CD4-positive, alpha-beta T cell treated with Interferon alpha-2 for 1 hour (primary cell): ENCODE results near the gene FILIP1.
"Not testable (repeated sequence)": the region's sequence is repeated elsewhere in the genome, so short reads cannot be mapped to it uniquely, and the experiment has no call there.

Source experiments
- DNase-seq, 2 donors: peaks; one replicate each; pipeline ENCODE4 v3.0.0-alpha.2; 2020 to 2022

Gene FILIP1

GRCh38 chr6:75449630-75450206, 43.9 kb downstream of the FILIP1 start:
- DNase-seq = no peak

DNA sequence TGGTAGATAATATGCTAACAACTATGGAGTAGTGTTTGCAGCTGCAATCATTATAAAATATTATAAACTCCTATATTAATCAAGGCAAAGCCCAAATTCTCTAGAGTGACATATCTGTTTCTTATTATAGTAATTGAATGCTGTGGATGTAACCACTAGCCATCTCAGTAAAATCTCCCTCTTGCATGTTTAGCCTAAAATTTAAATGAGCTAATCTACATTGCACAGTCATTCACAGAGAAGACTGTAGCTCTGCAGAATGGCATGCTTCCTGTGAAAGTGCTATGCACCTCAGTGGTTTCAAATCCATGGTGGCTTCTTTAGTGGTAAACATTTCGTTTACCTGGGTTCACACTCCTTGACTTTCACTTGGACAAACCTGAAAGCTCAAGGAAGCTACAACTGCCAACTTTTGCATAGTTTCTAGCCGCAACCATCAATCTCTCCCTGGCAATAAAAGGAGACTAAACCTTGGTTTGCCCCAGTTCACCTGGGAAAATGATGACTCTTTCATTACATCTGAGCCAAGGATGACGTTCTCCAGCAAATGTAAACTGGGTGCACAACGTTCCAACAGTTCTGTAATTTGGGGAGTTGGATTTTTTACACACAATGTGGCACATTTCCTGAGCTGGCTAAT, 47.2 kb downstream of the FILIP1 start:
- DNase-seq = no peak

- no peak for DNase-seq
Observed at GRCh38 chr6:75445738-75446137, 47.9 kb downstream of the FILIP1 start.

DNA sequence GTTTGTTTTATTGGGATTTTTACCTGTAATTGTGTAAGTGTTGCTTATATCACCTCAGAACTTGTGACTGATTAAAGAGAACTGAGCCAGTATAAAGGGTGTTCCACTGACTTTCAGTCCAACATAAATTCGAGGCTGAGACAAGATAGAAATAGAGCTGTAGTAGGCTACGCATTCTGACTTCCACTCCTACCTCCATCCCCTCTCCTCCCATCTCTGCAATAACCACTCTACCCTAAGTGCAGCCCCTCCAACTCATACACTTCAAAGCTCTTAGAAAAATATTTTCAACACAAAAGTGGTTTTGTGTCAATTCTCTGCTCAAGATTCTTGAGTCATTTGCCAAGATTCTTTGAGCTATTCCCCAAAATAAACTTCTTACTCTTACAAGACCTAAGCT, 48.7 kb downstream of the FILIP1 start:
- DNase-seq = no peak

- DNase-seq = not testable (repeated sequence)
Observed at GRCh38 chr6:75441883-75442282, 51.7 kb downstream of the FILIP1 start.

DNA sequence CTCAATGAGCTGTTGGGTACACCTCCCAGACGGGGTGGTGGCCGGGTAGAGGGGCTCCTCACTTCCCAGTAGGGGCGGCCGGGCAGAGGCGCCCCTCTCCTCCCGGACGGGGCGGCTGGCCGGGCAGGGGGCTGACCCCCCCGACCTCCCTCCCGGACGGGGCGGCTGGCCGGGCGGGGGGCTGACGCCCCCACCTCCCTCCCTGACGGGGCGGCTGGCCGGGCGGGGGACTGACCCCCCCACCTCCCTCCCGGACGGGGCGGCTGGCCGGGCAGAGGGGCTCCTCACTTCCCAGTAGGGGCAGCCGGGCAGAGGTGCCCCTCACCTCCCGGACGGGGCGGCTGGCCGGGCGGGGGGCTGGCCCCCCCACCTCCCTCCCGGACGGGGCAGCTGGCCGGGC, 52.1 kb downstream of the FILIP1 start:
- not testable (repeated sequence) for DNase-seq

DNA sequence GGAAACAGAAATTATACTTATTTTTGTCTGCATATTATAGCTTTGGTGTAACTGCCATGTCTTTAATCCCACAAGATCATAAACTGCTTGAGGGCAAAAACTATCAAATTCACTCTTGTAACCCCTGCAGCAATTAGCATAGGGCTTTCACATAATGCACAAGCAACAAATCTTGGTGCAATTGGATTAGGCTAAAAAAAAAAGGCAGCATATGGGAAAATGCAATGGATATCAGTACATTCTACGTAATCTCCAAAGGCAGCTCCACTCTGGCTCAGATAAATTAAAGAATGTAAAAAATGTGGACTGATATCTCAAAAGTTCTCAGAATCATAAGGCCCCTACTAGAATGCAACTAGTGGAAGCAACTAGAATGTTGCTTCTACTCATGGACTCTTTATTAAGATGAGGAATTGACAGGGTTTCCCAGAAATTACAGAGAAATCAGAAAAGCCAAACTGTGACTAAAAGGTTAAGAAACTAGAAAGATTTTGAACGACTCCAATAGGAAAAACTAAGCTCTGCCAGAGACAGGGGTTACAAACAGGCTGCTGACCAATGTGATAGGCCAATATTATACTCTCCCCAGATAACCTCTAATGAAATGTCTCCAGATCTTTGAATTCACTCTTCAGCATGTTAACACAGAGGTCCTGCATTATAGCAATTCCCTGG, 55.0 kb downstream of the FILIP1 start:
- no peak for DNase-seq

- no peak for DNase-seq
Observed at GRCh38 chr6:75438013-75438431, 55.6 kb downstream of the FILIP1 start.

GRCh38 chr6:75437421-75437891, 56.1 kb downstream of the FILIP1 start:
- DNase-seq = no peak

- DNase-seq = no peak
Observed at GRCh38 chr6:75436869-75437268, 56.7 kb downstream of the FILIP1 start.

- DNase-seq = not testable (repeated sequence)
Observed at GRCh38 chr6:75432809-75433208, 60.8 kb downstream of the FILIP1 start.

GRCh38 chr6:75431379-75431778, 62.2 kb downstream of the FILIP1 start:
- no peak for DNase-seq

DNA sequence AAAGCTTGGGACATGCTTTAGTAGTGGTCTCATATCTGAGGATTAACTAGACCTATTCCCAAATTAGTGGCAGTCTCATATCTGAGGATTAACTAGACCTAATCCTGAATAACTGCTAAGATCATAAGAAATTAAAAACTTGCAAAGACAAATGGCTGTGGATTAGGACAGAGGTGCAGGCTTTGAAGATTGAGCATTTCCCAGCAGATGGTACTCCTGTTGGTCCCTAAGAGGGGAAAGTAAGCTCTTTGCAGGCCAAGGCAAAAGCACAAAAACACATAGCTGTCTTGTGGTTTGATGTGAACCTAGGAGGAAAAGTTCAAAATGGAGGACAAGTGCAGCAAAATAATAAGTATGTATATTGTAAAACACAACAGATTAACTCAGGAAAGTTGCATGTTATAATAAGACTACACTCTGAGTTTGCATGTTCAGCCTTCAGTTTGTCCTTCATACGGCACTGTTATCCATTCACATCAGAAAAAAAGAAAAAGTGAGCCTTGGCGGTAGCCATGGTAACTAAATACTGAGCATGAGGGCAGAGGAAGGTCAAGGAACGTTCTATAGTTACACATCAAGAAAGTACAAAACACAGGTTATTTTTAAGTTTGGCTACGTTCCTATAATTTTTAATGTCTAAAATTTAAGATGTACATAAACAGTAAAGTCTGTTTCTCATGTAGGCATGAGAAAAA, 62.8 kb downstream of the FILIP1 start:
- DNase-seq = no peak

DNA sequence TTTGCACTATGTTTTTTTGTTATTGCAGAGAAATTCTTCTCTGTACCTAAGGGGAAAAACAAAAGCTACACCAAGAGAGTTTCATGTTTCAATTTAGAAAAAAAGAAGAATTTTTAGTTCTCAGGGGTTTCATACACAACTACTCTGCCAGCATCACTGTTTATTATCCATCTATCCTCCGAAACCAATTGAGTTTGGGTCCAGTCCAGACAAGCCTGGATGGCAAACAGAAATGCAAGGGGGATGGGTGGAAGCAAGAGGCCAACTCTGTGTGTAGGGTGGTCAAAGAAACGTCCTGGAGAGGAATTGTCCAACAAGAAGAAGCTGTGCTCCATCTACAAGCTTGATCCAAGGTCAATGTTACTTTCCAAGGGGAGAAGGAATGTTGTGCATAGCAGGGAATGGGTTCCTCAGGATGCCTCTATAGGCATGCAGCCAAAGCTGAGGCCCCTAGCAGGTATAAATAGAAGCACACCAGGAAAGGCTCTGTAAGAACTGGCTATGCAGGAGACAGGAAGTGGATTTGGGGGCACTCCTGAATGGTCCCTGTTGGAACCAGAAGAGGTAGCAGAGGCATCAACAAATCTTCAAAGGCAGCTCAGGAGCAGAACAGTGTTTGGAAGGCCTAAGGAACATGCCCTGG, 64.4 kb downstream of the FILIP1 start:
- no peak for DNase-seq

DNA sequence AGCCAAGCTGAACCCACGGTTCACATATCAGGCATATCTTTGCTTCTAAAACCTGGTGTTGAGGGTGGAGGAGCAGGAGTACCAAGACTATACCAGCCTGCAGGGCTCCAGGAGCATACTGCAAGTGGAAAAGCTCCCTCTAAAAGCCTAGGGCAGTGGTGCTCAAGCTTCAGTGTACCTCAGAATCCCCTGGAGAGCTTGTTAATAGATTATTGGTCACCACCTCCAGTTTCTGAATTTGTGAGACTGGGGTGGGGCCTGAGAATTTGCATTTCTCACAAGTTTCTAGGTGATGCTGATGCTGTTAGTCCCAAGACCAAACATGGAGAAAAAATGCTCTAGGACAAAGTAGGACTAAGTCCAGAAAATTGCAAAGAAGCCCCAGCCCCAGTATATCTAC, 65.4 kb downstream of the FILIP1 start:
- DNase-seq = no peak

GRCh38 chr6:75427329-75427728, 66.3 kb downstream of the FILIP1 start:
- no peak for DNase-seq

DNA sequence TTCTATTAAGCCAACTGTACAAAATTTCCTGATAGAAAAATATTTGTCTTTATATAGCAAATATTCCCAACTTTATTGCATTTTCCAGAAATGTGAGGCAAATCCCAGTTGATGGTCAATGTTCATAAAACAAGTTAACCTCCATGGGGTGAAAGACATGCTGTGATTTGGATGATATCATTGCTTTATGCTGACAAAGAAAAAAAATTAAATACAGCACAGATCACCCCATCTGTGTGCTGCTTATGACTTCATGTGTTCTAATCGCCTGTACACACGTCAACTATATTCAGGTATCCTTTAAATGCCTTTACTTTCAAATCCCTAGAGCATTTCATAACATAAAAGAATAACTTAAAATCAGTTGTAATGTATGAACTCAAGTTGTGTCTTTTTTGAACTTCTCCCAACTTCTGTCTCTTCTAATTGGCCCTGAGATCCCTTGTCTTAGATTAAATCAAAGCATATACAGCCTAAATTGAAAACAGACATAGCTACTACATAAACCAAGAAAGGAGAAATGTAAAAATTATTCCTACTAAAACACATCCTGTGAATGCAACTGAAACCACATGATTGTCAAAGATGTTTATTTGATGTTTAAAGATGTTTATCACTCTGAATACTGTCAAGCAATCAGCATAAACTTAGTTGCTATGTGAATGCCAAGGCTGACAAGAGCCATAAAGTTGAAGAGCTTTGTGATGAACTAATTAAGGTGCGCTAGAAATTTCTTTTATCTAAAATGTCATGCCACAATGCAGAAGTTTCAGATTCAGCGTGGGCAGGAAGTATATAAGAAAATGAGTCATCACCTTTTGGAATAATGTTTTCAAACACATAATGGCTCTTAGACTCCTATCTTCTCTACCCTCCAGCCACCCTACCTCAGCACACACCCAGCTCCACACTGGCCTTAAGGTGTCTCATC, 68.7 kb downstream of the FILIP1 start:
- DNase-seq = no peak

- no peak for DNase-seq
Observed at GRCh38 chr6:75423386-75423785, 70.2 kb downstream of the FILIP1 start.

DNA sequence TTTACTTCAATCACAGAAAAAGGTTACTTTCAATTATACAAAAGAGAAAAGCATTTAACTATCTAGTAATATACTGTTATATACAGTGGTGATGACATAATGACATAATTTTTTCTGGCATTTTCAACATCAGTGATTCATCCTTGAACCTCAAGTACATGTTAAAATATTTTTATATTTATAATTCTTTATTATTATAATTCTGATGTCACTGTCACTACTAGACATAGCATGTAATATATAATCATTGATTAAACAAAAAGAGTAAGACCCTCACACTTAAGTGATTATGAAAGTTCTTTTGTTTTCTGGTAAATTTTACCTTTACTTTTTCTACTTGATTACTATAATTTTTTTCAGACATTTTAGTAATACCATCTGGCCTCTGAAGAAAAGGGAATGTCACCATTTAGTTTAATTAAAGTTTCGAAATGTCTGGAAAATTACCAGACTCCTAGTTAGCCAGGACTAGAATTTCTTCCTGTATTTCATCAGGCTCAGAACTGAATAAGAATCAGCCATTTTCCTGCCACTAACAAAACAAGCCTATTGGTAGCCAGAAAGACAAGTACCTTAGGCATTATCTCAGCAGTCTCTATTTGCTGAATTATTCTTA, 71.5 kb downstream of the FILIP1 start:
- no peak for DNase-seq

GRCh38 chr6:75421316-75422023, 72.1 kb downstream of the FILIP1 start:
- DNase-seq = no peak

DNA sequence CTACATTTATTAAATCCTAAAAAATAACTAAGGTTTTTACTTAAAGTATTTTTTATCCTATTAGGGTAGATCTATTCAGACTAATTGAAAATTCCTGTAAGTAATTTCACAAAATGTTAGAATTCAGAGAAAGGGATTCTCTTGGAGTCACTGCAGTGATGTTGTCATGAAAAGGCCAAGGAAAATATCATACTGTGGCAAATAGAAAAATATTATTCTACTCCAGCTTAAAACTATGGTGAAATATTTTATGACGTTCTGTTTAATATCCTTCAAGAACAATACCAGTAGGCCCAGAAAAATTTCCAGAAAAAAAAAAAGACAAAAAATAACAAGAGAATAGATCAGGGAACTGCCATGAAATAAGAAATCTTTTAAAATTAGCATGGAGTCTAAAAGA, 73.6 kb downstream of the FILIP1 start:
- no peak for DNase-seq
